Epithelial cell of prostate (primary cell): ENCODE results near the gene DUSP14.
"Not testable (repeated sequence)": the region's sequence is repeated elsewhere in the genome, so short reads cannot be mapped to it uniquely, and the experiment has no call there.

Experiments
- DNase-seq: peaks from one replicate; pipeline ENCODE4 v3.0.0-alpha.2; 2011; ENCODE audit warnings: low read depth, low spot score
- H3K27ac ChIP-seq: fragments of 450-650 bp; 2 replicates; pipeline ENCODE4 v1.5.1; 2017; ENCODE audit warnings: mild to moderate bottlenecking

The DUSP14 gene

DNA sequence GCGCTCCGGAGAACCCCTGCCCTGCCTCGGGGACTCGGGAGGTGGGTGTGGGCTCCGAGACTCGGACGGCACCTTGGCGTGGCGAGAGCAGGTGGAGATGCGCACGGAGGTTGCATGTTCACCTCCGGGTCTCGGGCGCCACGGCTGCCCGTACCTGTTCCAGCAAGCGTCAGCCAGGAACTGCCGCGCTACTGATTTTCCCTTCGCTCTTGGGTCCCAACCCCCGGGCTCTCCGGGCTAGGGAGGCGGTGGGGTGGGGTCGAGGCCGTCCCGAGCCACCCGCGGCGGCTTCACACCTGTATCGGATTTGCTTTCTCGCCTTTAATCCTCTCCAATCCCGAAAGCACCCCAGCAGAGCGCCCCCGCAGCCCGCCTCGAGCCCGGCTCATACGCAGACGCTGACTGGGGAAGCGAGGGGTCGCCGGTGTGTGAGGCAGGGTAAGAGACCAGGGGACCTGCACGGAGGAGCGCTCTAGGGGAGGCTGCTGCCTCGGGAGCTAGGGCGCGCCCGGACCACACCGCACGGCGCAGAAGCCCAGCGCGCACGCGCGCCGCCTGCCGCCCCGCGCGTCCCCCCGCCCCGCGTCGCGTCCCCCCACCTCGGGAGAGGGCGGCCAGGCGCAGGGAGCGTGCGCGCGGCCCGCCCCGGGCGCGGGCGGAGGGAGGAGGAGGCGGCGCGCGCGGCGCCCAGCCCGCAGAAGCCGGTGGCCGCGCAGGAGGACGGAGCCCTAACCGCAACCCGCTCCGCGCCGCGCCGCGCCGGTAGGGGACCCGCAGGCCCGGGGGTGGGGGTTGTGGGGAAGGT, at the start of gene DUSP14:
Gene DUSP14, plus strand, starts transcription at position 695 of the 805 bp plus-strand sequence. CDS start 22,382 bp downstream, outside the sequence.
- DNase-seq: no peak
- H3K27ac ChIP-seq: peak within 1 kb of the TSS; percentile 96

DNA sequence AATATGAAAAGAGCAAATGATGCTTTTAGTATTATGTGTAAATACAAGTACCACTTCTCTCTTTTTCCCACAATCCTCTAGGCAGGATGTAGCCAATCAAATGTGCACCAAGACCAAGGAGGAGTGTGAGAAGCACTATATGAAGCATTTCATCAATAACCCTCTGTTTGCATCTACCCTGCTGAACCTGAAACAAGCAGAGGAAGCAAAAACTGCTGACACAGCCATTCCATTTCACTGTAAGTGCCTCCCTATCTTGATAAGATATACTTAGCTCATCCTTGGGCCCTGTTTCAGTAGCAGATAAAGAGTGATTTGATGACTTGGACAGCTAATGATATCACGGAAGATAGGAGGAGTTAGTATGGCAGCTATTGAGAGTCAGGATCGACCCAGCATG, 49.3 kb upstream of the DUSP14 start:
- DNase-seq: no peak
- H3K27ac ChIP-seq: no peak overlapping the region

- not testable (repeated sequence) for DNase-seq, H3K27ac ChIP-seq
These were observed 48.2 kb upstream of the DUSP14 start for GRCh38 chr17:37441369-37442014.

- peak overlapping the region; percentile 48 for H3K27ac ChIP-seq
- peak; percentile 55 for DNase-seq
These were observed 43.7 kb upstream of the DUSP14 start for GRCh38 chr17:37446027-37446426.

- DNase-seq: no peak
- peak overlapping the region; percentile 59 for H3K27ac ChIP-seq
These were observed 42.0 kb upstream of the DUSP14 start for GRCh38 chr17:37447641-37448040.

- H3K27ac ChIP-seq: peak overlapping the region; percentile 78
- peak; percentile 72 for DNase-seq
These were observed 39.6 kb upstream of the DUSP14 start for GRCh38 chr17:37450112-37450511.

GRCh38 chr17:37457801-37458200, 31.9 kb upstream of the DUSP14 start:
- DNase-seq, H3K27ac ChIP-seq: not testable (repeated sequence)

- no peak overlapping the region for H3K27ac ChIP-seq
- DNase-seq: no peak
These were observed 30.9 kb upstream of the DUSP14 start for GRCh38 chr17:37458805-37459204.

DNA sequence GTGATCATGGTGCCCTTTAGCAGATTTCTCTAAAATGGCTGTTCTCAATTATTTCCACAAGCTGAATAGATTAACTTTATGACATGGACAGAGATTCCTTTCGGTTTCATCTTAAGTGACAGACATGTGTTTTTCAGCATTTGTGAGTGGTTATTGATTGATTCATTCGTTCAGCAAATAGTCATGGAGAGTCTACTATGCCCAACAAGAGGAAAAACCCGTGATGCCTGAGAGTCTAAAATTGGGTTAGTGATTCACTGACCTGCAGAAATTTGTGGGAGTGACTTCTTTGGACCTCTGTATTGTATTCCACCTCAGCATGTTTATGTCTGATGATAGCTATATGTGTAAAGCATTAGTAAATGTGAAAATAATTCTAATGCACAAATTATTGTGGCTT, 28.0 kb upstream of the DUSP14 start:
- no peak for DNase-seq
- H3K27ac ChIP-seq: no peak overlapping the region

DNA sequence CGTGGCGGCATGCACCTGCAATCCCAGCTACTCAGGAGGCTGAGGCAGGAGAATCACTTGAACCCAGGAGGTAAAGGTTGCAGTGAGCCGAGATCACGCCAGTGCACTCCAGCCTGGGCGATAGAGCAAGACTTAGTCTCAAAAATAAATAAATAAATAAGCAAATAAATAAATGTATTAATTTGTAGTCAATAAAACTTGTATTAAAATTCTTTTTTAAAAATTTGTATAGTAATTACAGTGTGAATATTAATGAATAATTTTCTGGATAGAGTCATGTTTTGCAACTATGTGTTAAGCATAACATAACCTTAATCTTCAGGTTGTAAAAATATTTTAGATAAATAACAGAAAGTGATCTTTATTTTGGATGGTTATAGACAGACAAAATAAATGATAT, 27.2 kb upstream of the DUSP14 start:
- H3K27ac ChIP-seq: no peak overlapping the region
- no peak for DNase-seq

DNA sequence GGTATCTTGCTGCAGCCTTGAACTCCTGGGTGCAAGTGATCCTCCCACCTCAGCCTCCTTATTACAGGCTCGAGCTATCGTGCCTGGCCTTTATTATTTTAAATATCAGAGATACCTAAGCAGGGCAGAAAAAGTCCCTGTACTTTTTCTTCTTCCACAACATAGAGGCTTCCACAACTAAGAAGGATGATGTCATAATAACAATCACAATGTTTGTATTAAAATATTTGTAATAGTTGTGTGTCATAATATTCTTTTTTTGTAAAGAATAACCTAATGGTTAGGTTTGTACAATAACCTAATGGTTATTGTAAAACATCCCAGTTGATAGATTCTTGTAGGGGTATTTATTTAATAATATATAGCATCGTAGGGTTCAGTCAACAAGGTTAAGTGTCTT, 26.7 kb upstream of the DUSP14 start:
- no peak overlapping the region for H3K27ac ChIP-seq
- DNase-seq: no peak

DNA sequence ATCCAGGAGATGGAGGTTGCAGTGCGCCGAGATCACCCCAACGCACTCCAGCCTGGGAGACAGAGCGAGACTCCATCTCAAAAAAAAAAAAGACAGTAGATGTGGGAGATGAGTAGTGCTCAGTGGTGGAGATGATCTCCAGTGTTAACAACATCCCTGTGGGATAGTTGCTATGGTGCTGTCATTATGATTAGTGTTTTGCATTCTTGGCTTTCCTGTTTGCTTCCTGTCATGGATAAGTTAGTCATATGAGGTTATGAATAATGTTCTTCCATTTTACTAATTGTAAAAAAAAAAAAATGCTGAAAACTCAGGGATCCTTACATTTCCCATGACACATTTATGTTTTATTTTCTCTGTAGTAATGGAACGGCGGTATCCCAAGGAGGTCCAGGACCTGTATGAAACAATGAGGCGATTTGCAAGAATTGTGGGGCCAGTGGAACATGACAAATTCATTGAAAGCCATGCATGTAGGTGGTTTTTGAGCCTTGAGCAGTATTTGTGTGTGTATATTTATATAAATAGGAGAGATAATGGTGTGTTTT, 24.5 kb upstream of the DUSP14 start:
- DNase-seq: peak; percentile 72
- H3K27ac ChIP-seq: peak overlapping the region; percentile 95

DNA sequence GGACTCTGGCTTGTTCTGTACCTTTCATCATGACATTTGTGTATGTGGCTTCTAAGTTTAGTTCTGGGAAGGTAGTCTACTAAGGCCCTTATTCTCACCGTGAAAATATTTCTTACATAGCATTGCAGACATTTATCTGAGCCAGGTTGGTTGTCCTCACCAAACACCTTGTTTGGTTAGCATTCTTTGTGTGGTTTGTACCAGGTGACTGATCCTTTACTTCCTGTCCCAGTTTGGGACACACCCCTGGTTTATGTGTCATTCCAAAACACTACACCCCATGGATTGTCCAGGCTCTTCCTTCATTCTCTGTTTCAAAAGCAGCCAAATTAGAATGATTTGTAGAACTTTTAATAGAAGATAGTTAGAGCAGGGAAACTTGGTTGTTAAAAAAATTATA, 23.2 kb upstream of the DUSP14 start:
- peak overlapping the region; percentile 95 for H3K27ac ChIP-seq
- DNase-seq: no peak

- no peak overlapping the region for H3K27ac ChIP-seq
- no peak for DNase-seq
These were observed 19.5 kb upstream of the DUSP14 start for GRCh38 chr17:37470181-37470580.

DNA sequence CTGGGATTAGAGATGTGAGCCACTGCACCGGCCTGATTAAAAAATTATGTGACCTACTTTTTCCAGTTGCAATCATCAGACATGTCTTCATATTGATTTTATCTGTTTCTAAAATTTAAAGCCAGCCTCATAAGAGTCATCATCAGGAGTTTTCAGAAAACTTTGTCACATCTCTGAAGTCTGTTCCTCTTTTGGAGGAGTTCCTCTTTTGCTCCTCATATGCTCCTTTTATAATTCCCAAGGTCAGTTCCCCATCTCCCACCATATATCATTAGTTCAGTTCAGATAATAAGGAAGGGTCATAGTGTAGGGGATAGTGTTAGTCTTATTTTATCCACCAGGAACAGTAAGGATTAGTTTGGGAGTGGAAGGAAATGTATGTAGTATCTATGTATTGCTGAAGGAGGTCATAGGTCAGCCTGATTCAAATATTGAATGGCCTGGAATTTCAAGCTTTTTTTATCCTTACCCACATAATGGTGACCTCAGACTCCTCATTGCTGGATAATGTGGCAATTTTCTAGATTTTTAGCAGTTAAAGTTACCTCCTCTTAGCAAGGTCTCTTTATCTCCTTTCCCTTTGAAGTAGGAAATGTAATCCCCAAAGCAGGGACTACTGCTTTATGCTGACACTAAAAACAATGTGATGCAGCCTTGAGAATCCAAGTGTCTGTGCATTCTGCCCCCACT, 13.8 kb upstream of the DUSP14 start:
- peak overlapping the region; percentile 97 for H3K27ac ChIP-seq

GRCh38 chr17:37476431-37477120, 13.1 kb upstream of the DUSP14 start:
- DNase-seq: no peak
- peak overlapping the region; percentile 97 for H3K27ac ChIP-seq

More for the DNA sequence above, 13.8 kb upstream of the DUSP14 start:
- DNase-seq: no peak

- H3K27ac ChIP-seq: peak overlapping the region; percentile 97
- no peak for DNase-seq
These were observed 11.5 kb upstream of the DUSP14 start for GRCh38 chr17:37478187-37478586.

DNA sequence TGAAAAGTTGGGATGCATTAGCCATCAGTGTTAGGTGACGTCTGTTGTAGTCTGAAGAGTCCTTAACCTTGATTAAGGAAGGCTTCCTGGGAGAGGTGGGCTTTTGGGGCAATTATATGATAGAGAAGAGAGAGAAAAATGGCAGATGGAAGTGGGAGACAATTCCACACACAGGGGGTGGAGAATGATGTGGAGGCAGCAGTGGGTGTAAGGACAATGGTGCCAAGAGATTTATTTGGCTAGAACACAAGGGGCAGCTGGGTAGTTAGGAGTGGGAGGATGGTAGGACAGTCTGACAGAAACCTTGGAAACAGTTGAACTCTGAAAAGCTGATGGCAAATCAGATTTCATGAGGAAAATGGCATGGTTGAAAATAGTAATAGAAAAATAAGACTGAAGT, 10.7 kb upstream of the DUSP14 start:
- no peak for DNase-seq
- H3K27ac ChIP-seq: peak overlapping the region; percentile 97

- DNase-seq: no peak
- H3K27ac ChIP-seq: peak overlapping the region; percentile 57
These were observed 9.3 kb upstream of the DUSP14 start for GRCh38 chr17:37480427-37480826.

DNA sequence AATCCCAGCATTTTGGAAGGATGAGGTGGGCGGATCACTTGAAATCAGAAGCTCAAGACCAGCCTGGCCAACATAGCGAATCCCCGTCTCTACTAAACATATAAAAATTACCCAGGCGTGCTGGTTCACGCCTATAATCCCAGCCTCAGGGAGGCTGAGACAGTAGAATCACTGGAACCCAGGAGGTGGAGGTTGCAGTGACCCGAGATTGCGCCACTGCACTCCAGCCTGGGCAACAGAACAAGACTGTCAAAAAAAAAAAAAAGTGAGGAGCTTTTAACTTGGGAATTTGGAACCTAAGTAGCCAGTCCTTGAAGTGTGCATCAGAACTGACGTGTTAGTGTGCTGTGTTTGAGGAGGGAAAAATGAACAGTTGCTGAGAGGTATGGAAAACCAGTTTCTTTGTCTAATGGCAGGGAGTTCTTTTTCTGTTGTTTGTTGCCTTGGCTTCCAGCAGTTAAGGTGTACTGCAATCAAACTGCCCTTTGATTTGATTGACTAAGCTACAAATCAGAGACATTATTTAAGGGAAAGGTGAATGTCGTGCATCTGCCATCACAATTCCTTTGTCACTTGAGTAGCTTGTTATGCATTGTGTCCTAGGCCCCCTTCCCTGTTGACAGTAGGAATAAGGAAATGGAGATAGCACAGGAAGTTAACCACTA, 8.6 kb upstream of the DUSP14 start:
- no peak for DNase-seq
- peak overlapping the region; percentile 57 for H3K27ac ChIP-seq
